HepG2 (cell line): Measurements from ENCODE around the gene MT1M. TPM values are rescaled to one million over a fixed set of nuclear protein-coding genes. Genes with fewer than 3 reads are reported as not detected.

Source experiments
- EEA1 ChIP-seq: sonication (generic); formaldehyde crosslinking; IDR thresholded peaks from 2 replicates; pipeline ENCODE4 v1.5.1; 2020; ENCODE audit warnings: mild to moderate bottlenecking, missing genetic modification reagents, borderline replicate concordance
- FOXC1 ChIP-seq: sonication (generic); formaldehyde crosslinking; IDR thresholded peaks from 2 replicates; pipeline ENCODE4 v1.8.0; 2022; ENCODE audit warnings: mild to moderate bottlenecking, missing genetic modification reagents, borderline replicate concordance
- FOXM1 ChIP-seq: sonication (generic); formaldehyde crosslinking; IDR thresholded peaks from 2 replicates; pipeline ENCODE4 v1.5.0; 2020; ENCODE audit warnings: missing genetic modification reagents
- HMG20A ChIP-seq: IDR thresholded peaks from 2 replicates; pipeline ENCODE4 v1.6.1; 2016; ENCODE audit warnings: borderline replicate concordance
- NCOA5 ChIP-seq: sonication (generic); formaldehyde crosslinking; IDR thresholded peaks from 2 replicates; pipeline ENCODE4 v1.4.0; 2020; ENCODE audit warnings: missing genetic modification reagents
- ZFP62 ChIP-seq: sonication (generic); formaldehyde crosslinking; IDR thresholded peaks from 2 replicates; pipeline ENCODE4 v1.4.0; 2020; ENCODE audit warnings: missing genetic modification reagents
- ZNF124 ChIP-seq: sonication (generic); formaldehyde crosslinking; IDR thresholded peaks from 2 replicates; pipeline ENCODE4 v1.4.0; 2020; ENCODE audit warnings: missing genetic modification reagents
- ZNF30 ChIP-seq: sonication (generic); formaldehyde crosslinking; IDR thresholded peaks from 2 replicates; pipeline ENCODE4 v1.5.0; 2020; ENCODE audit warnings: mild to moderate bottlenecking, missing genetic modification reagents
- ZNF530 ChIP-seq: sonication (generic); formaldehyde crosslinking; IDR thresholded peaks from 2 replicates; pipeline ENCODE4 v1.5.0; 2020; ENCODE audit warnings: low read depth, mild to moderate bottlenecking, missing genetic modification reagents
- ZNF878 ChIP-seq: sonication (generic); formaldehyde crosslinking; IDR thresholded peaks from 2 replicates; pipeline ENCODE4 v1.8.1; 2023; ENCODE audit warnings: mild to moderate bottlenecking, missing genetic modification reagents, moderate library complexity
- polyA plus RNA-seq, 8 experiments: library from polyadenylated mRNA; depleted of rRNA in 3 of 8; stranded (reverse) in 7 of 8; unstranded in 1 of 8; fragments of >200 nt; fragmentation: Illumina TruSeq in 4 of 8; extraction: Trizol in 4 of 8; gene quantifications; 2 replicates each; pipeline versions ENCODE4 v1.2.1 to v1.2.3, GENCODE V29; 2011 to 2016; ENCODE audit warnings: low read depth in 4 of 8, missing spikeins in 1 of 8, mixed read lengths in 1 of 8; ENCODE audit not compliant: insufficient read depth in 1 of 8
- total RNA-seq, 5 experiments: library from RNA; depleted of rRNA; stranded (reverse); fragments of >200 nt; fragmentation: Illumina TruSeq; extraction: Trizol; gene quantifications; 2 replicates each; pipeline ENCODE4 v1.2.3, GENCODE V29; 2016; ENCODE audit warnings: low read depth in 1 of 5
- TF ChIP-seq, protein P1 (sequence below): sonication (generic); formaldehyde crosslinking; conservative IDR thresholded peaks from 2 replicates; pipeline ENCODE4 v1.8.1; 2023; ENCODE audit warnings: missing genetic modification reagents
- TF ChIP-seq, protein P2 (sequence below): sonication (generic); formaldehyde crosslinking; IDR thresholded peaks from 2 replicates; pipeline ENCODE4 v1.4.0; 2020; ENCODE audit warnings: mild to moderate bottlenecking, missing genetic modification reagents
- TF ChIP-seq, protein P3 (sequence below): IDR thresholded peaks from 2 replicates; pipeline ENCODE4 v1.6.1; 2016; ENCODE audit warnings: missing biosample characterization, missing genetic modification reagents, low read depth
- TF ChIP-seq, protein P4 (sequence below): sonication (generic); formaldehyde crosslinking; IDR thresholded peaks from 2 replicates; pipeline ENCODE4 v1.5.0; 2020; ENCODE audit warnings: mild to moderate bottlenecking, missing genetic modification reagents, moderate library complexity
- TF ChIP-seq, protein P5 (sequence below): IDR thresholded peaks from 2 replicates; pipeline ENCODE4 v1.6.1; 2012; ENCODE audit warnings: low read depth, low read length, improper control_type of control experiment

MT1M gene
- total and polyA plus RNA-seq, 2 of the 13 experiments (the other 11 are each of a cell fraction or from before 2014, with no cell fraction given), result 4.6 TPM; not detected in 1

DNA sequence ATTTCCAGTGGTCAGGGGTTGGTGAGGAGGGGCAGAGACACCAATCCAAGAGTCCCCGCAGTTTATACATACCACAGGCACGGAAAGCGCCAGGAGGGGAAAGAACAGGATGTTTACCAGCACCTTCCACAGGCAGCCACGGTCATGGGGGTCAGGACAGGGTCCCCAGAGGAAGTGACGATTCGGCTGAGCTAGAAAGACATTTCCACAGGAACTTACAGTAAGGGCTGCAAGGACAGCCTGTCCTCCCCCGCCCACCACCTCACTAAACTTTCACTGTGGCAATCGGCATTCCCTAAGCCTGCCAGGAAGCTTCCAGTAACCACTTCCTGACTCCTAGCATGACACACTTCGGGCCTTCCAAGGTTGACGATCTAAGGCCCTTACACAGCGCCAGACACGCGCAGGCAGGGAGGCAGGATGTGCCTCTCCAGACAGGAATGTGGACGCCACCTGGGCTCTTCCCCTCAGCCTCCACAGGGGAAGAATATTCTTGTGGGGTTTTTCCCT lies 25.3 kb upstream of the MT1M start (continued):
- TF ChIP-seq, protein P1, sequence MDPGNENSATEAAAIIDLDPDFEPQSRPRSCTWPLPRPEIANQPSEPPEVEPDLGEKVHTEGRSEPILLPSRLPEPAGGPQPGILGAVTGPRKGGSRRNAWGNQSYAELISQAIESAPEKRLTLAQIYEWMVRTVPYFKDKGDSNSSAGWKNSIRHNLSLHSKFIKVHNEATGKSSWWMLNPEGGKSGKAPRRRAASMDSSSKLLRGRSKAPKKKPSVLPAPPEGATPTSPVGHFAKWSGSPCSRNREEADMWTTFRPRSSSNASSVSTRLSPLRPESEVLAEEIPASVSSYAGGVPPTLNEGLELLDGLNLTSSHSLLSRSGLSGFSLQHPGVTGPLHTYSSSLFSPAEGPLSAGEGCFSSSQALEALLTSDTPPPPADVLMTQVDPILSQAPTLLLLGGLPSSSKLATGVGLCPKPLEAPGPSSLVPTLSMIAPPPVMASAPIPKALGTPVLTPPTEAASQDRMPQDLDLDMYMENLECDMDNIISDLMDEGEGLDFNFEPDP (CRISPR knock-in tag), result no peak
- TF ChIP-seq, protein P2, sequence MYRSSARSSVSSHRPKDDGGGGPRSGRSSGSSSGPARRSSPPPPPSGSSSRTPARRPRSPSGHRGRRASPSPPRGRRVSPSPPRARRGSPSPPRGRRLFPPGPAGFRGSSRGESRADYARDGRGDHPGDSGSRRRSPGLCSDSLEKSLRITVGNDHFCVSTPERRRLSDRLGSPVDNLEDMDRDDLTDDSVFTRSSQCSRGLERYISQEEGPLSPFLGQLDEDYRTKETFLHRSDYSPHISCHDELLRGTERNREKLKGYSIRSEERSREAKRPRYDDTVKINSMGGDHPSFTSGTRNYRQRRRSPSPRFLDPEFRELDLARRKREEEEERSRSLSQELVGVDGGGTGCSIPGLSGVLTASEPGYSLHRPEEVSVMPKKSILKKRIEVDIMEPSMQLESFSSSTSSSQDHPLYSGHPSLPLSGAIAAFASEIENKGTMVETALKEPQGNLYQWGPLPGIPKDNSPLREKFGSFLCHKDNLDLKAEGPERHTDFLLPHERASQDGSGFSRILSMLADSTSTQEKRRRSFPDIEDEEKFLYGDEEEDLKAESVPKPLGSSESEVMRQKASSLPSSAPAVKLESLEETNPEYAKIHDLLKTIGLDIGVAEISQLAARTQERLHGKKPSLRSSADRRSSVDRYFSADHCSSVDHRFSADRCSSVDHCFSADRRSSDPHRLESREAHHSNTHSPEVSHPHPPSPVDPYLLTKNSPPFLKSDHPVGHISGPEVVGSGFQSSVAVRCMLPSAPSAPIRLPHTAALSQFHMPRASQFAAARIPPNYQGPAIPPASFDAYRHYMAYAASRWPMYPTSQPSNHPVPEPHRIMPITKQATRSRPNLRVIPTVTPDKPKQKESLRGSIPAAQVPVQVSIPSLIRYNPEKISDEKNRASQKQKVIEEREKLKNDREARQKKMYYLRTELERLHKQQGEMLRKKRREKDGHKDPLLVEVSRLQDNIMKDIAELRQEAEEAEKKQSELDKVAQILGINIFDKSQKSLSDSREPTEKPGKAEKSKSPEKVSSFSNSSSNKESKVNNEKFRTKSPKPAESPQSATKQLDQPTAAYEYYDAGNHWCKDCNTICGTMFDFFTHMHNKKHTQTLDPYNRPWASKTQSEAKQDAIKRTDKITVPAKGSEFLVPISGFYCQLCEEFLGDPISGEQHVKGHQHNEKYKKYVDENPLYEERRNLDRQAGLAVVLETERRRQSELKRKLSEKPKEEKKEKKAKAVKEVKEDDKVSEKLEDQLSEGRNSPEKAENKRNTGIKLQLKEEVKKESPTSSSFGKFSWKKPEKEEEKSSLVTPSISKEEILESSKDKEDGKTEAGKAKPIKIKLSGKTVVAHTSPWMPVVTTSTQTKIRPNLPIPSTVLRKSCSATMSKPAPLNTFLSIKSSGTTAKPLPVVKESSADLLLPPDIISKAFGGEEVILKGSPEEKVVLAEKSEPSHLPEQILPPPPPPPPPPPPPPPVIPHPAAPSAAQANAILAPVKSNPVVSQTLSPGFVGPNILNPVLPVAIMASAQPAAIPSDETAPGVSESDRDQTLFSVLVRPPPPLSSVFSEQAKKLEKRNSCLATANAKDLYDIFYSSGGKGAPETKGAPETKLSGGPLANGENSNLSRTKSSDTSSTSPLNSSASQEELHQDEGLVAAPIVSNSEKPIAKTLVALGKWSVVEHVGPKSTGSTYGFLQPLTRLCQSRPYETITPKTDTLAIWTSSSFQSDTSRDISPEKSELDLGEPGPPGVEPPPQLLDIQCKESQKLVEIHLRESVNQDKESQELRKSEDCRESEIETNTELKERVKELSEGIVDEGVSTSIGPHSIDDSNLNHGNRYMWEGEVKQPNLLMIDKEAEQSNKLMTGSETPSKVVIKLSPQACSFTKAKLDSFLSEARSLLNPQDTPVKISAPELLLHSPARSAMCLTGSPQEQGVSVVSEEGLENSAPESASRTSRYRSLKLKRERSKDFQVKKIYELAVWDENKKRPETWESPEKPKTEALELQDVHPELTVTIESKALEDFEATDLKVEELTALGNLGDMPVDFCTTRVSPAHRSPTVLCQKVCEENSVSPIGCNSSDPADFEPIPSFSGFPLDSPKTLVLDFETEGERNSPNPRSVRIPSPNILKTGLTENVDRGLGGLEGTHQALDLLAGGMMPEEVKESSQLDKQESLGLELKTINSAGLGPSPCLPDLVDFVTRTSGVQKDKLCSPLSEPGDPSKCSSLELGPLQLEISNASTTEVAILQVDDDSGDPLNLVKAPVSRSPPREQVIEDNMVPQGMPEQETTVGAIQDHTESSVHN, result no peak
- no peak for TF ChIP-seq EEA1 (CRISPR knock-in tag)
- TF ChIP-seq ZNF30 (CRISPR knock-in tag), result 0 out of 2 replicates have a peak, but pooled peaks have one; percentile 68
- TF ChIP-seq ZNF530 (CRISPR knock-in tag), result no peak
- TF ChIP-seq, protein P3, sequence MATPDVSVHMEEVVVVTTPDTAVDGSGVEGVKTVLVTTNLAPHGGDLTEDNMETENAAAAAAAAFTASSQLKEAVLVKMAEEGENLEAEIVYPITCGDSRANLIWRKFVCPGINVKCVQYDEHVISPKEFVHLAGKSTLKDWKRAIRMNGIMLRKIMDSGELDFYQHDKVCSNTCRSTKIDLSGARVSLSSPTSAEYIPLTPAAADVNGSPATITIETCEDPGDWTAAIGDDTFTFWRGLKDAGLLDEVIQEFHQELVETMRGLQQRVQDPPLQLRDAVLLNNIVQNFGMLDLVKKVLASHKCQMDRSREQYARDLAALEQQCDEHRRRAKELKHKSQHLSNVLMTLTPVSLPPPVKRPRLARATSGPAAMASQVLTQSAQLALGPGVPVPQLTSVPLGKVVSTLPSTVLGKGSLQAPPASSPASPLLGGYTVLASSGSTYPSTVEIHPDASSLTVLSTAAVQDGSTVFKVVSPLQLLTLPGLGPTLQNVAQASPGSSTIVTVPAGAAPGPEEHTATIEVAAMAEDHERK, result no peak
- TF ChIP-seq NCOA5 (CRISPR knock-in tag), result no peak
- TF ChIP-seq FOXM1 (CRISPR knock-in tag), result peak; percentile 39; the same call in 1 of the 2 replicates
- TF ChIP-seq ZFP62 (CRISPR knock-in tag), result peak; percentile 92; the same call in 1 of the 2 replicates
- TF ChIP-seq, protein P4, sequence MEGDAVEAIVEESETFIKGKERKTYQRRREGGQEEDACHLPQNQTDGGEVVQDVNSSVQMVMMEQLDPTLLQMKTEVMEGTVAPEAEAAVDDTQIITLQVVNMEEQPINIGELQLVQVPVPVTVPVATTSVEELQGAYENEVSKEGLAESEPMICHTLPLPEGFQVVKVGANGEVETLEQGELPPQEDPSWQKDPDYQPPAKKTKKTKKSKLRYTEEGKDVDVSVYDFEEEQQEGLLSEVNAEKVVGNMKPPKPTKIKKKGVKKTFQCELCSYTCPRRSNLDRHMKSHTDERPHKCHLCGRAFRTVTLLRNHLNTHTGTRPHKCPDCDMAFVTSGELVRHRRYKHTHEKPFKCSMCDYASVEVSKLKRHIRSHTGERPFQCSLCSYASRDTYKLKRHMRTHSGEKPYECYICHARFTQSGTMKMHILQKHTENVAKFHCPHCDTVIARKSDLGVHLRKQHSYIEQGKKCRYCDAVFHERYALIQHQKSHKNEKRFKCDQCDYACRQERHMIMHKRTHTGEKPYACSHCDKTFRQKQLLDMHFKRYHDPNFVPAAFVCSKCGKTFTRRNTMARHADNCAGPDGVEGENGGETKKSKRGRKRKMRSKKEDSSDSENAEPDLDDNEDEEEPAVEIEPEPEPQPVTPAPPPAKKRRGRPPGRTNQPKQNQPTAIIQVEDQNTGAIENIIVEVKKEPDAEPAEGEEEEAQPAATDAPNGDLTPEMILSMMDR (CRISPR knock-in tag), result no peak; the same call in 1 of the 2 replicates
- 0 out of 2 replicates have a peak, but pooled peaks have one; percentile 68 for TF ChIP-seq ZNF878 (CRISPR knock-in tag)
- peak; percentile 63 for TF ChIP-seq FOXC1 (CRISPR knock-in tag)
- peak; percentile 73; the same call in 1 of the 2 replicates for TF ChIP-seq HMG20A (CRISPR knock-in tag)
- peak; percentile 50 for TF ChIP-seq ZNF124
- TF ChIP-seq, protein P5, sequence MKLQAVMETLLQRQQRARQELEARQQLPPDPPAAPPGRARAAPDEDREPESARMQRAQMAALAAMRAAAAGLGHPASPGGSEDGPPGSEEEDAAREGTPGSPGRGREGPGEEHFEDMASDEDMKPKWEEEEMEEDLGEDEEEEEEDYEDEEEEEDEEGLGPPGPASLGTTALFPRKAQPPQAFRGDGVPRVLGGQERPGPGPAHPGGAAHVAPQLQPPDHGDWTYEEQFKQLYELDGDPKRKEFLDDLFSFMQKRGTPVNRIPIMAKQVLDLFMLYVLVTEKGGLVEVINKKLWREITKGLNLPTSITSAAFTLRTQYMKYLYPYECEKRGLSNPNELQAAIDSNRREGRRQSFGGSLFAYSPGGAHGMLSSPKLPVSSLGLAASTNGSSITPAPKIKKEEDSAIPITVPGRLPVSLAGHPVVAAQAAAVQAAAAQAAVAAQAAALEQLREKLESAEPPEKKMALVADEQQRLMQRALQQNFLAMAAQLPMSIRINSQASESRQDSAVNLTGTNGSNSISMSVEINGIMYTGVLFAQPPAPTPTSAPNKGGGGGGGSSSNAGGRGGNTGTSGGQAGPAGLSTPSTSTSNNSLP, result no peak
